Measurements from ENCODE around the gene NMUR1.
"Not testable (repeated sequence)": the region's sequence is repeated elsewhere in the genome, so short reads cannot be mapped to it uniquely, and the experiment has no call there.

NMUR1 gene

DNA sequence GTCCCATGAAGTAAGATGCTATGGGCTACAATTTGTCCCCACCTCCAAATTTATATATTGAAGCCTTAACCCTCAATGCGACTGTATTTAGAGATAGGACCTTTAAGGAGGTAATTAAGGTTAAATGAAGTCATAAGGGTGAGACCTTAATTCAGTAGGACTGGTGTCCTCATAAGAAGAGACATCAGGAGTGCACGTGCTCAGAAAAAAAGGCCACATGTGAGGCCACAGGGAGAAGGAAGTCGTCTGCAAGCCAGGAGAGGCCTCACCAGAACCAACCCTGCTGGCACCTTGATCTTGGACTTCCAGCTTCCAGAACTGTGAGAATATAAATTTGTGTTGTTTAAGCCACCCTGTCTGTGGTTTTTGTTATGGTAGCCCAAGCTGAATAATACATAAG, 36.9 kb upstream of the NMUR1 start:
- ATAC-seq (replicated peaks; ENCODE audit: extremely low read depth, poor library complexity, severe bottlenecking) (no peak), DNase-seq (ENCODE audit: low spot score in 2 of 2) (no peak)
- H3K9me3 Mint-ChIP-seq = no peaks in the 10 kb centered on the region
- no peak overlapping the region for H3K4me3 Mint-ChIP-seq
- H3K36me3 Mint-ChIP-seq (ENCODE audit: insufficient read depth) = no peaks in the 10 kb centered on the region
- H3K27me3 Mint-ChIP-seq = no peaks in the 10 kb centered on the region
- H3K27ac Mint-ChIP-seq (ENCODE audit: low read depth) = no peak overlapping the region
- H3K4me1 Mint-ChIP-seq = no peaks in the 10 kb centered on the region

DNA sequence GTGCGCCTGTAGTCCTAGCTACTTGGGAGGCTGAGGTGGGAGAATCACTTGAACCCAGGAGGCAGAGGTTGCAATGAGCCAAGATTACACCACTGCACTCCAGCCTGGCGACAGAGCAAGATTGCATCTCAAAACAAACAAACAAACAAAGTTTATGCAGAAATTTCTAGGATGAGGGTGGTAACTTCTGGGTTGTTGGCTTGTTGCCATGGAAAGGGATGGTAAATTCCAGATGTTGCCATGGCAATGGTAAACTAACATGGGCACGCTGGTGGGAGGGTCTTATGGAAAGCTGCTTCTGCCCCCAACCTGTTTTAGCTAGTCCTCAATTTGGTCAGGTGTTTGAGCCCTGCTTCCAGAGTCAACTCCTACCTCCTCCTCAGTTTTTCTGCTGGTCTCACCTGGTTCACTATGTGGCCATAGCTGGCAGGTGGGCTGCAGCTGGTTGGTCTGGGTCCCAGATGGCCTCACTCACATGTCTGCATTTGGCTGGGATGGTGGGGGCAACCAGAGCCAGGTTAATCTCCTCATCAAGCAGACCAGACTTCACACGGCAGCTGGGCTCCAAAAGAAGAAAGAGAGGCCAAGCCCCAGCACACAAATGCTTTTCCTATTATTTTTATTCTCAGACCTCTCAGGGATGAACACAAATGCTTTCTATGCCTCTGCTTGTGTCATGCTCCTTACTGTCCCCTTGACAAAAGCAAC, 35.8 kb upstream of the NMUR1 start:
- no peaks in the 10 kb centered on the region for H3K36me3 Mint-ChIP-seq (ENCODE audit: insufficient read depth)
- no peaks in the 10 kb centered on the region for H3K9me3 Mint-ChIP-seq
- ATAC-seq (replicated peaks; ENCODE audit: extremely low read depth, poor library complexity, severe bottlenecking) (no peak), DNase-seq (ENCODE audit: low spot score in 2 of 2) (no peak)
- no peak overlapping the region for H3K27ac Mint-ChIP-seq (ENCODE audit: low read depth)
- no peaks in the 10 kb centered on the region for H3K27me3 Mint-ChIP-seq
- no peaks in the 10 kb centered on the region for H3K4me1 Mint-ChIP-seq
- H3K4me3 Mint-ChIP-seq = no peak overlapping the region

- ATAC-seq (replicated peaks; ENCODE audit: extremely low read depth, poor library complexity, severe bottlenecking) (no peak), DNase-seq (ENCODE audit: low spot score in 2 of 2) (no peak)
- Mint-ChIP-seq H3K4me3 (no peak overlapping the region), H3K36me3 (ENCODE audit: insufficient read depth) (peaks cover 3% of the 10 kb centered on the region), H3K27me3 (no peaks in the 10 kb centered on the region), H3K4me1 (no peaks in the 10 kb centered on the region), H3K9me3 (no peaks in the 10 kb centered on the region), H3K27ac (ENCODE audit: low read depth) (no peak overlapping the region)
Measured at GRCh38 chr2:231563378-231563961, 33.2 kb upstream of the NMUR1 start.

- Mint-ChIP-seq H3K4me3 (no peak overlapping the region), H3K27ac (ENCODE audit: low read depth) (no peak overlapping the region), H3K36me3 (ENCODE audit: insufficient read depth) (peaks cover 3% of the 10 kb centered on the region), H3K4me1 (peaks cover 40% of the 10 kb centered on the region), H3K9me3 (peaks cover 10% of the 10 kb centered on the region), H3K27me3 (no peaks in the 10 kb centered on the region)
- ATAC-seq (replicated peaks; ENCODE audit: extremely low read depth, poor library complexity, severe bottlenecking) (peak; percentile 90), DNase-seq (ENCODE audit: low spot score in 2 of 2) (peak; percentile 27 to 58)
Measured at GRCh38 chr2:231557571-231558217, 27.4 kb upstream of the NMUR1 start.

DNA sequence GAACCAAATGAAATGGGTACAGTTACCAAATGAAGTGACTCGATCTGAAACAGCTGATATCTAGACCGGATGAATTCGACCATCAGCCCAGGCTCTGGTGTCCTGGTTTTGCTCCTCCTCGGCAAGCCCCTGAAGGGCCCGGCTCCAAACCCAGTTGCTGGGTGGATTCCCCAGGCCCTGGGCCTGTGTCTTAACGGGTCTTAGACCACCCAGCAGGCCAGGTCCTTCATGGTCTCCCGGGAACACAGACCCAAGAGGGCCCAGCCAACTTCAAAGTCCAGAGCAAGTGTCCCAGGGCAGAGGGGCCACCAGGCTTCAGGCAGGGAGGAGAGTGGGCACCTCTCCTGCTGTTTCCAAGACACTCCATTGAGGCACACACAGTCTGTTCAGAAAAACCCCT, 26.7 kb upstream of the NMUR1 start:
- Mint-ChIP-seq H3K9me3 (peaks cover 12% of the 10 kb centered on the region), H3K27me3 (no peaks in the 10 kb centered on the region), H3K4me1 (peaks cover 40% of the 10 kb centered on the region), H3K4me3 (no peak overlapping the region), H3K36me3 (ENCODE audit: insufficient read depth) (peaks cover 3% of the 10 kb centered on the region), H3K27ac (ENCODE audit: low read depth) (no peak overlapping the region)
- no peak for DNase-seq (ENCODE audit: low spot score in 2 of 2)
- ATAC-seq (replicated peaks; ENCODE audit: extremely low read depth, poor library complexity, severe bottlenecking) = no peak

DNA sequence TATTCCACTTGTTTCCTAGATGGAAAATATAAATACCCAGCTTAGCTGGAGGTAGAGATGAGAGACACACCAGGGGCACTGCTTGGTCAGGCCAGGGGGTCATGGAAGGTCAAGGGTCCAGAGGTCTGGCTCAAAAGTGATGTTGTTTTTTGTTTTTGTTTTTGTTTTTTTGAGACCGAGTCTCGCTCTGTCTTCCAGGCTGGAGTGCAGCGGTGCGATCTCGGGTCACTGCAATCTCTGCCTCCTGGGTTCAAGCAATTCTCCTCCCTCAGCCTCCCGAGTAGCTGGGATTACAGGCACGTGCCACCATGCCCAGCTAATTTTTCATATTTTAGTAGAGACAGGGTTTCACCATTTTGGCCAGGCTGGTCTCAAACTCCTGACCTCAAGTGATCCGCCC, 26.3 kb upstream of the NMUR1 start:
- H3K36me3 Mint-ChIP-seq (ENCODE audit: insufficient read depth); H3K4me3 Mint-ChIP-seq; ATAC-seq (replicated peaks; ENCODE audit: extremely low read depth, poor library complexity, severe bottlenecking); DNase-seq (ENCODE audit: low spot score in 2 of 2); H3K27ac Mint-ChIP-seq (ENCODE audit: low read depth); H3K27me3 Mint-ChIP-seq: not testable (repeated sequence)
- Mint-ChIP-seq H3K4me1 (peaks cover 40% of the 10 kb centered on the region), H3K9me3 (peaks cover 12% of the 10 kb centered on the region)

DNA sequence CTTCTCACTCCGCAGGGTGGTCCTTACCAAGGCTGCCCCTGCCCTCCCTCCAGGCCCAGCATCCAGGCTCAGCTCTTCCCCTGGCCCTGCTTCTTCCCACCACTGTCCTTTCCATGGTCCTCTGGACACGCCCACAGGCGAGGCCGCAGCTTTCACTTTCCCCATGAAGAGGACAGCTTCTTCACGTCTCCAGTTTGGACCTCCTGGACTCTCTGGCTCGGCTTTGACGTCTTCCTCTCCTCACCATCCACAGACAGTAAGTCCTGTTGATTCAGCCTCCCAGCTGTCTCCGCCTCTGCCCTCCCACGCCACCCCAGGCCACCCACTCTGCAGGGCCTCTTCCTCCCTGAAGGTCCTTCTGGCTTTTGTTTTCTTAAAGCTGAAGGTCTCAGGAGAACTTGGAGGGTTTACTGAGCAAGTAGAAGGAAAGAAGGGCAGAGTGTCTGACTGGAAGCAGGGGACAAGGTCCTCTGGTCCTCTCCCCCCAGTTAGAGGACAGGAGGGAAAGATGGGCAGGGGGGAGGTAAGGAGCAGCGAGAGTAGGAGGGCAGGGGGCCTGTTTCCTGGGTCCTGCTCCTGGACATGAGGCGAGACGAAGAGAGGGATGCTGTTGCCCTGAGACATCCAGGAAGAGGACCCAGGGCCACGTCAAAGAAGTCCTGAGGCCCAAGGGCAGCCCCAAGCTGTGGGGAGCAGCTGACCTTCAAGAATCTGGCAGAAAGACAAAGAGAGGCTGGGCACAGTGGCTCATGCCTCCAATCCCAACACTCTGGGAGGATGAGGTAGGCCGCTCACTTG, 24.7 kb upstream of the NMUR1 start:
- Mint-ChIP-seq H3K27ac (ENCODE audit: low read depth) (peak overlapping the region; percentile 89), H3K27me3 (no peaks in the 10 kb centered on the region), H3K36me3 (ENCODE audit: insufficient read depth) (peaks cover 6% of the 10 kb centered on the region), H3K4me1 (peaks cover 42% of the 10 kb centered on the region), H3K9me3 (peaks cover 12% of the 10 kb centered on the region), H3K4me3 (peak overlapping the region; percentile 58)
- ATAC-seq (replicated peaks; ENCODE audit: extremely low read depth, poor library complexity, severe bottlenecking) = no peak
- no peak for DNase-seq (ENCODE audit: low spot score in 2 of 2)

DNA sequence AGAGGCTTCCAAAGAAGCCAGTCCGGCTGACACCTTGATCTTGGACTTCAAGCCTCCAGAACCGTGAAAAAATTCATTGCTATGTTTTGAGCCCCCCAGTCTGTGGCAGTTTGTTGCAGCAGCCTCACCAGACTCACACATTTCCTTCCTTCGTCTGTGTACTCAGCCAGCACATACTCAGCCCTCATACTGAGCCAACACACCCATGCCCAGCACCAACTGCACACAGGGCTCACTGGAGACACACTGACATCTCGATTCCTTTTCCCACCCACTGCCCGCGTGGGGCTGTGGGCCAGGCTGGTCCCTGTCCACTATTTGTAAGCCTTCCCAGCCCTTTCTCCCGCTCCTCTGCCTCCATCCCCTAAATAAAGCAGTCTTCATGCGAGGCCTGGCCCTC, 24.1 kb upstream of the NMUR1 start:
- peak overlapping the region; percentile 58 for H3K4me3 Mint-ChIP-seq
- H3K9me3 Mint-ChIP-seq = peaks cover 12% of the 10 kb centered on the region
- DNase-seq (ENCODE audit: low spot score in 2 of 2) (no peak), ATAC-seq (replicated peaks; ENCODE audit: extremely low read depth, poor library complexity, severe bottlenecking) (no peak)
- H3K27me3 Mint-ChIP-seq = no peaks in the 10 kb centered on the region
- H3K36me3 Mint-ChIP-seq (ENCODE audit: insufficient read depth) = peaks cover 6% of the 10 kb centered on the region
- peak overlapping the region; percentile 89 for H3K27ac Mint-ChIP-seq (ENCODE audit: low read depth)
- H3K4me1 Mint-ChIP-seq = peaks cover 49% of the 10 kb centered on the region

DNA sequence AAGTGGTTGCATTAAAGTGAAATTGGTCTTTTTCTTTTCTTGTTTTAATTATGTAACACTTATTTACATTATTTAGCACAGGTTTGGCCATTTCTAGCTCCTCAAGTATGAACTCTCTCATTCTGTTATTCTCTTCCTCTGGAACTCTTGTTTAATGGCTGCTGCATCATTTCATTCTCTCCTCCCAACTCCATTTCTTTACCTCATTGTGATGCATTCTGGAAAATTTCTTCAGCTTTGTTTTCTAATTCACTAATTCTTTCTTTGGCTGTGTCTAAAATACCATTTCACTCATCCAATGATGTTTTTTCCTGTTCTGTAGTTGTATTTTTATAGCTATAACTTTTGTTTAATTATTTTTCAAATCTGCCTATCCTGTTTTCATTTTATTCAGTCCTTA, 22.5 kb upstream of the NMUR1 start:
- ATAC-seq (replicated peaks; ENCODE audit: extremely low read depth, poor library complexity, severe bottlenecking) (no peak), DNase-seq (ENCODE audit: low spot score in 2 of 2) (no peak)
- Mint-ChIP-seq H3K27me3 (no peaks in the 10 kb centered on the region), H3K9me3 (peaks cover 12% of the 10 kb centered on the region), H3K4me3 (peak overlapping the region; percentile 49), H3K4me1 (peaks cover 53% of the 10 kb centered on the region), H3K36me3 (ENCODE audit: insufficient read depth) (peaks cover 5% of the 10 kb centered on the region), H3K27ac (ENCODE audit: low read depth) (no peak overlapping the region)

- DNase-seq (ENCODE audit: low spot score in 2 of 2) (no peak), ATAC-seq (replicated peaks; ENCODE audit: extremely low read depth, poor library complexity, severe bottlenecking) (no peak)
- Mint-ChIP-seq H3K4me3 (no peak overlapping the region), H3K27ac (ENCODE audit: low read depth) (no peak overlapping the region), H3K9me3 (peaks cover 12% of the 10 kb centered on the region), H3K27me3 (no peaks in the 10 kb centered on the region), H3K4me1 (peaks cover 55% of the 10 kb centered on the region), H3K36me3 (ENCODE audit: insufficient read depth) (peaks cover 5% of the 10 kb centered on the region)
Measured at GRCh38 chr2:231549446-231550239, 19.4 kb upstream of the NMUR1 start.

DNA sequence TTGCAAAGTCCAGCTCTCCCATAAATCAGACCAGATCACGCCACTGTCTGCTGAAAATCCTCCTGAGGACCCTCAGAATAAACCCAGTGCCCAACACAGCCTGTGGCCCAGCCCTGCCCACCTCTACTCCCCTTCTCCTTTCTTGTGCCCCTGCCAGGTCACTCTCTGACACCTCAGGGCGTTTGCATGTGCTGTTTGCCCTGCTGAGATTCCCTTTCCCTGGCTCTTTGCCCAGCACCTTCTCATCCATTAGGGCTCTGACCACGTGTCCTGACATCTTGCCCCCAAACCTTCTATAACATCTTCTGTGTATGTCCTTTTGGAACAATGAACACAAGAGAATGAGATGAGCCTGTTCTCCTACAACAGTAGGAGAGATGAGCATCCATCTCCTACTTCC, 18.5 kb upstream of the NMUR1 start:
- peaks cover 5% of the 10 kb centered on the region for H3K36me3 Mint-ChIP-seq (ENCODE audit: insufficient read depth)
- ATAC-seq (replicated peaks; ENCODE audit: extremely low read depth, poor library complexity, severe bottlenecking) = no peak
- peaks cover 12% of the 10 kb centered on the region for H3K9me3 Mint-ChIP-seq
- H3K27me3 Mint-ChIP-seq = no peaks in the 10 kb centered on the region
- H3K4me3 Mint-ChIP-seq = peak overlapping the region; percentile 14
- DNase-seq (ENCODE audit: low spot score in 2 of 2) = no peak
- peaks cover 46% of the 10 kb centered on the region for H3K4me1 Mint-ChIP-seq
- peak overlapping the region; percentile 22 for H3K27ac Mint-ChIP-seq (ENCODE audit: low read depth)

All from central memory CD8-positive, alpha-beta T cell (primary cell).